ENCODE data around the gene GHRHR.

DNA sequence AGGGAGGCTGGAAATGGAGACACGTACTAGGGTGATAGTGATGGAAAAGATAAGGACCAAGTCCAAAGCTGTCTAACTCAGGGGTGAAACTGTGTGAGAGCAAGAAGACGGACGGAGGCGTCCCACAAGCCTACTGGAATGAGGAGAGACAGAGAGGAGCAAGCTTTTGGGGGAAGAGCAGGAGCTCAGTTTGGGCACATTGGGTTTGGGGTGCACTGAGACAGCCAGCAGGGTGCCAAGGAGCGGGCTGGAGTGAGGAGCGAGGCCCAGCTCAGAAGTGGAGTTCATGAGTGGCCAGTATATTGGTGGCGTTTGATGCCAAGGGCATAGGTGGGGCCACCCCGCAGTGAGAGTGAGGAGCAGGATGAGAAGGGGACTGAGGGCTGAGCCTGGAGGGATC is 22.6 kb downstream of the GHRHR start:
- no peak for TF ChIP-seq POLR2A (IDR thresholded peaks at IDR 0.05; ENCODE audit: low read depth, low read length)
- no peak for TF ChIP-seq MAFK (IDR thresholded peaks at IDR 0.05; ENCODE audit: low read depth, low read length)
- TF ChIP-seq MXI1 (IDR thresholded peaks at IDR 0.05; ENCODE audit: borderline replicate concordance, low read depth, low read length), result no peak
- TF ChIP-seq CHD1 (IDR thresholded peaks at IDR 0.05; ENCODE audit: low read depth, low read length), result no peak
- TF ChIP-seq, protein P1, sequence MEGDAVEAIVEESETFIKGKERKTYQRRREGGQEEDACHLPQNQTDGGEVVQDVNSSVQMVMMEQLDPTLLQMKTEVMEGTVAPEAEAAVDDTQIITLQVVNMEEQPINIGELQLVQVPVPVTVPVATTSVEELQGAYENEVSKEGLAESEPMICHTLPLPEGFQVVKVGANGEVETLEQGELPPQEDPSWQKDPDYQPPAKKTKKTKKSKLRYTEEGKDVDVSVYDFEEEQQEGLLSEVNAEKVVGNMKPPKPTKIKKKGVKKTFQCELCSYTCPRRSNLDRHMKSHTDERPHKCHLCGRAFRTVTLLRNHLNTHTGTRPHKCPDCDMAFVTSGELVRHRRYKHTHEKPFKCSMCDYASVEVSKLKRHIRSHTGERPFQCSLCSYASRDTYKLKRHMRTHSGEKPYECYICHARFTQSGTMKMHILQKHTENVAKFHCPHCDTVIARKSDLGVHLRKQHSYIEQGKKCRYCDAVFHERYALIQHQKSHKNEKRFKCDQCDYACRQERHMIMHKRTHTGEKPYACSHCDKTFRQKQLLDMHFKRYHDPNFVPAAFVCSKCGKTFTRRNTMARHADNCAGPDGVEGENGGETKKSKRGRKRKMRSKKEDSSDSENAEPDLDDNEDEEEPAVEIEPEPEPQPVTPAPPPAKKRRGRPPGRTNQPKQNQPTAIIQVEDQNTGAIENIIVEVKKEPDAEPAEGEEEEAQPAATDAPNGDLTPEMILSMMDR (conservative IDR thresholded peaks at IDR 0.05; ENCODE audit: low read depth, low read length), result no peak
- TF ChIP-seq RCOR1 (IDR thresholded peaks at IDR 0.05; ENCODE audit: insufficient replicate concordance, low read length), result no peak
- TF ChIP-seq, protein P2, sequence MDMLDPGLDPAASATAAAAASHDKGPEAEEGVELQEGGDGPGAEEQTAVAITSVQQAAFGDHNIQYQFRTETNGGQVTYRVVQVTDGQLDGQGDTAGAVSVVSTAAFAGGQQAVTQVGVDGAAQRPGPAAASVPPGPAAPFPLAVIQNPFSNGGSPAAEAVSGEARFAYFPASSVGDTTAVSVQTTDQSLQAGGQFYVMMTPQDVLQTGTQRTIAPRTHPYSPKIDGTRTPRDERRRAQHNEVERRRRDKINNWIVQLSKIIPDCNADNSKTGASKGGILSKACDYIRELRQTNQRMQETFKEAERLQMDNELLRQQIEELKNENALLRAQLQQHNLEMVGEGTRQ (IDR thresholded peaks at IDR 0.05; ENCODE audit: low read depth, low read length), result no peak
- no peak for TF ChIP-seq MAZ (IDR thresholded peaks at IDR 0.05; ENCODE audit: borderline replicate concordance, low read depth, low read length)
- no peak for TF ChIP-seq BHLHE40 (IDR thresholded peaks at IDR 0.05; ENCODE audit: low read depth, low read length)
- no peak for TF ChIP-seq CEBPB (IDR thresholded peaks at IDR 0.05; ENCODE audit: low read depth, low read length)
- no peak for TF ChIP-seq RFX5 (IDR thresholded peaks at IDR 0.05; ENCODE audit: low read depth, low read length)
- no peak for TF ChIP-seq SMC3 (IDR thresholded peaks at IDR 0.05; ENCODE audit: low read depth, low read length)
